NCI-H1417 (cell line): ENCODE results near the gene GARIN1A.

Experiments
- DNase-seq, 3 experiments: peaks; one replicate each; lab custom pipeline; 2025; lab: John Stamatoyannopoulos, UW

GARIN1A gene

DNA sequence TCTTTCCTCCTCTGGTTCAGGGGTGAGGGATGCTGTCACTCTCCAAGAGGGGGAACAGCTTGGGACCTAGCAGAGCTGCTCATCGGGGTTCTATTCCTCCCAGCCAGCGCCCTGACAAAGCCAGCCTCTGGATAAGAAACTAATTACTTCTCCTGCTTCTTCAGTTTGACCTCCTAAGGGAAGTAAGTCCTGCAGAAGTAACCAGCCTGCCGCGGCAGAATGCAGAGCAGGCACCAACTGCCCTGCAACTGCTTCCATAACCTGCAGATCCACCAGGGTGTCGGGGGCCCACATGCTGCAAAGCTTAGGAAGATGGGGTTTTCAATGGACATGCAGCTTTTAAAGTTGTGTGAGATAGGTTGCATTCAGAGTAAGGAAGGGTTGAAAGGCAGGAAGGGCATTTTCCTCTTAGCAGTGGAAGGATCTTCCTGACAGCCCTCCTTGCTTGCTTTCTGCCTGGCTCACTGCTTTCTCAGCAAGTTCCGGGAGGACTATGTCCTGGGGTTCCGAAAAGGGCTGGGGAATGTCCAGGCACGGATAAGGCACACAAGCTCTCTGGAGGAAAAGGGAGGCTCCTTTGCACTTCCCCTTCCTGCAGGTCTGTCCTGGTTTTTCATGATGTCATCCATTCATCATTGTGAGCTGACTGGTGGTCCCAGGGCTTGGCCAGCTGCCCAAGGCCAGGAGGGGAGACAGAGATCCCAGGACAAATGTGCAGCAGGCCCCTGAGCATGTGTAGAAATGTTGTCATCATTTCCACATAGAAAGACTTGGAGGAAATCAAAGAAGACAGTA, 42.8 kb downstream of the GARIN1A start:
- DNase-seq: no peak

DNA sequence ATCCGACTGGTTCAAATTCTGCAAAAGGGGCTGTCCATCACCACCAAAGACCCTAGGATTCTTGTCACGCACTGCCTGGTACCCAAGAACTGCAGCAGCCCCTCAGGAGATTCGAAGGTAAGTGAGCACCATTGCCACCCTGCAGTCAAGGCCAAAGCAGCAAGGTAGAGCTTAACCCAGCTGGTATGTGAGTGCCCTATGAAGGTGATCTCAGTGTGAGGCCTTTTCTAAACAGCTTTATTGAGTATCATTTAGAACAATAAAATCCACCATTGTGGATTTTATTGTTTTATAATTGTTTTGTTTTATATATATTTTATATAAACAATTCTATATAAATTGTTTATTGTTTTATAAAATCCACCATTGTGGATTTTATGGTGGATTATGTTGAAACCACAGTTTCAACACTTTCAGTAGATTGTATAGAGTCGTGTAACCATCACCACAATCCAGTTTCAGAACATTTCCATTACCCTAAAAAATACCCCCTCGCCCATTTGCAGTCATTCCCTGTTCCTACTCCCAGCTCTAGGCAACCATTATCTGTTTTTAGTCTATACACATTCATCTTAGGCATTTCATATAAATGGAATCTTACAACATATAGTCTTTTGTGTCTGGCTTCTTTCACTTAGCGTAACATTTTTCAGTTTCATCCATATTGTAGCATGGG, 47.0 kb downstream of the GARIN1A start:
- no peak for DNase-seq

DNA sequence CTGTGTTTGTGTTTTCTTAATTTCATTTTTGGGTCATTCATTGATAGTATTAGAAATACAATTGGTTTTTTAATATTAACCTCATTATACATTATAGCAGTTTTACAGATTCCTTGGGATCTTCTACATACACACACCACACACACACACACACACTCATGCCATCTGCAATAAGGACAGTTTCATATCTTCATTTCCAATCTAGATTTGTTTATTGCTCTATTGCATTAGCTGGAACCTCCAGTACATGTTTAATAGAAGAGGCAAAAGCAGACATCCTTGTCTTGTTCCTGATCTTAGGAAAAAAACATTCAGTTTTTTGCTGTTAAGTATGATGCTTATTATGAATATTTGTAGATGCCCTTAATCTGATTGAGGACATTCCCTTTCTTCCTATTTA, 49.3 kb downstream of the GARIN1A start:
- DNase-seq: no peak
